Astrocyte of the spinal cord (primary cell): Measurements from ENCODE around the gene SDCCAG8.

Source experiments
- DNase-seq: peaks from one replicate; pipeline ENCODE4 v3.0.0; 2011; ENCODE audit warnings: low read depth, low spot score
- H3K4me3 ChIP-seq: 2 replicates; pipeline ENCODE4 v1.5.1; 2011; ENCODE audit warnings: low read depth, mild to moderate bottlenecking, low read length, moderate library complexity
- CTCF ChIP-seq: IDR thresholded peaks from 2 replicates; pipeline ENCODE4 v1.5.1; 2012; ENCODE audit warnings: low read depth, mild to moderate bottlenecking, low read length, inconsistent platforms
- in situ Hi-C: cut with HindIII; loops from 2 replicates; pipeline ENCODE4 v1.10.0; 2017; ENCODE audit warnings: low sequenced_read_pairs

SDCCAG8 gene

GRCh38 chr1:243525085-243525487, 269.2 kb downstream of the SDCCAG8 start:
- in situ Hi-C loops, result no loop called here
- H3K4me3 ChIP-seq, result no peak overlapping the region
- DNase-seq, result peak; percentile 94
- TF ChIP-seq CTCF, result no peak

DNA sequence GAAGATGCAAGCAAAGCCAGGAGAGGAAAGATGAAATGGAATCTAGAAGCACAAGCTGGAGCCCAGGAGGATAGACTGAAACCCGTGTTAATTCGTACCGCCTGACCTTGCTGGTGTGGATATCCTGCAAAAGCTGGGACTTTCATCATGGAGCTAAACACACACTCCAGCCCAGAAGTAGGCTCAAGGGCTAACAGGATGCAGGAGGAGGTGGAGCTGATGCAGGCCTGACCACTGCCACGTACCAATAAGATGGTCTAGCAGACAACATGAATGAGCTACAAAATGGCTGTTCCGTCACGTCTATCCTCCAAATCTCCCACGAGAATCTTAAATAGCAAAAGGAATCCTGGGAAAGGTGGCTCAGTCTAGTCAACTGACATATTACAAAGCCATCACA, 270.3 kb downstream of the SDCCAG8 start:
- in situ Hi-C loops, result no loop called here
- TF ChIP-seq CTCF, result no peak
- no peak overlapping the region for H3K4me3 ChIP-seq
- DNase-seq, result no peak

- in situ Hi-C loops, result no loop called here
- no peak for TF ChIP-seq CTCF
- H3K4me3 ChIP-seq, result no peak overlapping the region
- no peak for DNase-seq
Observed at GRCh38 chr1:243528459-243529121, 272.7 kb downstream of the SDCCAG8 start.

DNA sequence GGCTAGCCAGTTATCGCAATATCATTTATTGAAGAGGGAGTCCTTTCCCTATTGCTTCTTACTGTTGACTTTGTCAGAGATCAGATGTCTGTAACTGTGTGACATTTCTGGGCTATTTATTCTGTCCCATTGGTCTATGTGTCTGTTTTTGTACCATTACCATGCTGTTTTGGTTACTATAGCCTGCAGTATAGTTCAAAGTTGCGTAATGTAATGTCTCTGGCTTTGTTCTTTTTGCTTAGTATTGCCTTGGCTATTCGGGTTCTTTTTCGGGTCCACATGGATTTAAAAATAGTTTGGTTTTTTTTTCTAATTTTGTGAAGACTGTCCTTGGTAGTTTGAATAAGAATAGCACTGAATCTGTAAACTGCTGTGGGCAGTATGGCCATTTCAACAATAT, 273.7 kb downstream of the SDCCAG8 start:
- no peak for TF ChIP-seq CTCF
- in situ Hi-C loops, result no loop called here
- H3K4me3 ChIP-seq, result no peak overlapping the region
- DNase-seq, result no peak

DNA sequence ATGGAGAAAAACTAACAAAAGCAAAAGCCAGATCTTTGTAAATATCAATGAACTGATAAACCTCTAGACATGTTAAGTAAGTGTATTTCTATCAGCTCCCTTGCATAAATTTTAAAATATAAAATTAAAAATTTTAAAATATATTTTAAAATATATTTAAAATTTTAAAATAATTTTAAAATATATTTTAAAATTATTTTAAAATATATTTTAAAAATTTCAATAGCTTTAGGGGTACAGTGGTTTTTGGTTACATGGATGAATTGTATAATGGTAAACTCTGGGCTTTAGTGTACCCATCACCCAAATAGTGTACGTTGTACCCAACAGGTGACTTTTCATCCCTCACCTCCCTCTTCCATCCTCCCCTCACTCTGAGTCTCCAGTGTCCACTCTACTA, 279.2 kb downstream of the SDCCAG8 start:
- H3K4me3 ChIP-seq, result no peak overlapping the region
- DNase-seq, result no peak
- in situ Hi-C loops, result no loop called here
- TF ChIP-seq CTCF, result no peak

DNA sequence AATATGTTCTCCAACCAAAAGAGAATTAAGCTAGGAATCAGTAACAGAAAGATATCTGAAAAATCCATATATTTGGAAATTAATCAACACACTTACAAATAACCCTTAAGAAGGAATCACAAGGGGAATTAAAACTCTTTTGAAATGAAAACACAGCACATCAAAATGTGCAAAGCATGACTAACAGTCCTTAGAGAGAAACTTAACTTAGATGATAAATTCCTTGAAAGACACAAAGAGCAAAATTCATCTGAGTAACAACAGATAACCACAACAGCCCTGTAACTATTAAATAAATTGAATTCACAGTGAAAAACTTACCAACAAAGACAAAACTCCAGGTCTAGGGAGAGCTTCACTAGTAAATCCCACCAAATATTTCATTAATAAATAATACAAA, 283.8 kb downstream of the SDCCAG8 start:
- TF ChIP-seq CTCF, result no peak
- DNase-seq, result no peak
- in situ Hi-C loops, result no loop called here
- H3K4me3 ChIP-seq, result no peak overlapping the region
